NCI-H82 treated with DMSO at 0.1 percent for 48 hours (cell line): Measurements from ENCODE around the gene USP24.

Experiments used
- DNase-seq: peaks from one replicate; lab custom pipeline; 2025; ENCODE audit not compliant: unreplicated experiment; lab: John Stamatoyannopoulos, UW

Gene USP24

GRCh38 chr1:55070293-55071164 is 144.6 kb downstream of the USP24 start:
- DNase-seq, result no peak

DNA sequence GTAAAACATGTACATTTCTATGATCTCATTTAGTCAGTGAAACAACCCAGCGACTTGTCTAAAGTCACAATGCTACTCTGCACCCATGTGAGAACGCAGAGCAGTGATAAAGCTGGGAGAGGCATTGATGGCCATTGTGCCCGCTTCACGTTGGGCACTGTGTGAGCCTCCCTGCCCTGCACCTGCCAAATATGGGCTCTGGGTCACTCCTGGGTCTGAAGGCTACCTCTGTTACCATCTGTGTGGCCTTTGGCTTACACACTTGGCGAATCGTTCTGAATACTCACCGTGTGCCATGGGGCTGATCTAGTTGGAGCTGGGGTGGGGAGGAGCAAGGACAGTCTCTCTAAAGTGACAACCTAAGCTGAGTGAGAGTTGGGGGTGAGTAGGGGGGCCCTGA is 145.9 kb downstream of the USP24 start:
- no peak for DNase-seq

DNA sequence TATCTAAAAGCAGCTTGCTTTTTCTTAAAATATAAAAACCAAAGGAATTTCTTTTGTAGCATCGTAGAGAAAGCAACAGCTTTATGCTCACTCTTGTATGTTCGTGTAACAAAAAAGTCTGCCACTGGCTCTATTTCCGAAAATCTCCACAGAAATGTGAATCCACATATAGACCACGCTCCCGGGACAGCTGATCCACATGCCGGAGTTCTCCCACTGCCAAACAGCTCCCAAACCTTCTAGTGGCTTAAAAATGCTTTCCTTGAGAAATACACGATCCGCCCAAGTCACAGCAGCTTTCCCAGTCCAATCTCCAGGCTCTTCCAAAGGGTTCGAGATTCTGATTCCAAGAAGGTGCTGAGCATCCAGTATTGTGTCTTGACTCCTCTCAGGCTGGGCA is 146.5 kb downstream of the USP24 start:
- no peak for DNase-seq

- no peak for DNase-seq
These were observed 147.2 kb downstream of the USP24 start for GRCh38 chr1:55067914-55068313.

DNA sequence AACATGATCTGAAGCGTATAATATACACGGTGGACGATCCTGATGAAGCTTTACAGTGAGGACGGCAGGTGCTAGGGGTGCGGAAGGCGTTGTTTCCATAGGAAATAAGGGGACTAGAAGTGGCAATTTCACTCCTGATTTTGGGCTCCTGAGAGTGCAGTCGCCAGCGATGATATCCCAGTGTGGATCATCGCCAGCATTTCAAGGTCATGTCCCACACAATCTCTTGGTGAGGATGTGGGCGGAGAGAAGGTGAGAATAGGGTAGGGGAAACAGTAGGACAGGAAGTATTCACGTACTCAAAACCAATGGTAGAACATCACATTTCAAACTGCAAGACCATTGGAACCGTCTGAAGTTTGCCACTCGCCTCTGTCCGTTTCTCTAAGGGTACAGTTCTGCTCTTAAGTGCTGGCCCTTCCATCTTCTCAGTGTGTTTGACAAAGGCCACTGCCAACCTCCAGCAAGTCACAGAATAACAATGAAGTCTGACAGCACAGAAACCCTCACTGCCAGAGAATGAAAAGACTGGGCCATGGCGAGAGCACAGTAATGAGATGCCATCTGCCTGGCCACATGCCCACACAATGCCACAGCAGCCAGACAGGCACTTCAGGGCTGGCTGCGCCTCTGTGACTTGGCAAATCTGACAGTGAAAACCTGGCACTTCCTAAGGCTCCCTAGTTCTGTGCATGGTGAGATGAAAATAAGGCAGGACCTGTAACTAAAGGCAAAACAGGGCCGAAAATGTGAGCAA is 148.0 kb downstream of the USP24 start:
- DNase-seq, result no peak

DNA sequence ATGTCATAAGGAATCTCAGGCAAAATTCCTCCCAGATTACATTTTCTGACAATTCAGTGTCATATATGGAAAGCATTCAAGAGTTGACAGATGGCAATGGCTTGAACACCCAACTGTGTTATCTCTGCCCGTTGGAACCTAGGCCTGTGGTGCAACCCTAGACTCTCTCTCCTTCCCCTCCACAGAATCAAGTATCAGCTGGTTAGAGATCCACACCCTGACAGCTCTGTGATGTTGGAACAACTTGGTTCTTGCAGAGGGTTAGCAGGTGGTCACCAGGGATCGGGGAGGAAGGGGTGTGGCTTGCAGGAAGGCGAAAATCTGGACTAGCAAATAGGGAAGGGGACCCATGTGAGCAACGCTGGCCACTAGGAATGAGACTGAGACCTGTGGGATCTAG is 149.5 kb downstream of the USP24 start:
- DNase-seq, result no peak

- DNase-seq, result no peak
These were observed 150.3 kb downstream of the USP24 start for GRCh38 chr1:55064861-55065263.

GRCh38 chr1:55064071-55064581 is 151.0 kb downstream of the USP24 start:
- no peak for DNase-seq

DNA sequence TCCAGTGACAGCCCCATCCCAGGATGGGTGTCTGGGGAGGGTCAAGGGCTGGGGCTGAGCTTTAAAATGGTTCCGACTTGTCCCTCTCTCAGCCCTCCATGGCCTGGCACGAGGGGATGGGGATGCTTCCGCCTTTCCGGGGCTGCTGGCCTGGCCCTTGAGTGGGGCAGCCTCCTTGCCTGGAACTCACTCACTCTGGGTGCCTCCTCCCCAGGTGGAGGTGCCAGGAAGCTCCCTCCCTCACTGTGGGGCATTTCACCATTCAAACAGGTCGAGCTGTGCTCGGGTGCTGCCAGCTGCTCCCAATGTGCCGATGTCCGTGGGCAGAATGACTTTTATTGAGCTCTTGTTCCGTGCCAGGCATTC is 151.6 kb downstream of the USP24 start:
- no peak for DNase-seq

DNA sequence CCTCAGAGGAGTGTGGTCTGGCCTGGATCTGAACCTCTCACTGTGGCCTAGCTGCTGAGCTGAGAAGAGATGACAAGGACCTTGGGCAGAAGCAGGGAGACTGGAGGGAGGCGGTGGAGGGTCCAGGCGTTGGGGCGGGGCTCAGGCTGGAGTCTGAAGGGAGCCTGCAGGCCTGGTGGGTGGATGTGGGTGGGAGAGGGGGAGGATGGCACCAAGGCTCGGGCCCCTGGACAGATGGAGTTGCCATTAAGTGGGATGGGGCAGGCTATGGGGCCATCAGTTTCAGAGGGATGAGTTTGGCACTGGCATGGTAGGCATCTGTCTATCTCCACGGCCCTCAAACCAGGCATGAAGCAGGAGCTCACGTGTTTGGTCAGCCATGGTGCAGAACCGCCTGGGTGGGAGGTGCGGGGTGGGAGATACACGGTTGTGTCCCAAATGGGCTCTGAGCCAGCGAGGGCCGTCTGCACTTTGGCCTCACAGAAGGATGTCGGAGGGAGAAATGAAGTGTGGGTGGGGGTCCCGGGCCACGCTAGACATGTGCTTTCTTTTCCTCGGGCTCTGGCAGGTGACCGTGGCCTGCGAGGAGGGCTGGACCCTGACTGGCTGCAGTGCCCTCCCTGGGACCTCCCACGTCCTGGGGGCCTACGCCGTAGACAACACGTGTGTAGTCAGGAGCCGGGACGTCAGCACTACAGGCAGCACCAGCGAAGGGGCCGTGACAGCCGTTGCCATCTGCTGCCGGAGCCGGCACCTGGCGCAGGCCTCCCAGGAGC is 152.2 kb downstream of the USP24 start:
- DNase-seq, result no peak

- DNase-seq, result no peak
These were observed 153.3 kb downstream of the USP24 start for GRCh38 chr1:55061706-55062321.

DNA sequence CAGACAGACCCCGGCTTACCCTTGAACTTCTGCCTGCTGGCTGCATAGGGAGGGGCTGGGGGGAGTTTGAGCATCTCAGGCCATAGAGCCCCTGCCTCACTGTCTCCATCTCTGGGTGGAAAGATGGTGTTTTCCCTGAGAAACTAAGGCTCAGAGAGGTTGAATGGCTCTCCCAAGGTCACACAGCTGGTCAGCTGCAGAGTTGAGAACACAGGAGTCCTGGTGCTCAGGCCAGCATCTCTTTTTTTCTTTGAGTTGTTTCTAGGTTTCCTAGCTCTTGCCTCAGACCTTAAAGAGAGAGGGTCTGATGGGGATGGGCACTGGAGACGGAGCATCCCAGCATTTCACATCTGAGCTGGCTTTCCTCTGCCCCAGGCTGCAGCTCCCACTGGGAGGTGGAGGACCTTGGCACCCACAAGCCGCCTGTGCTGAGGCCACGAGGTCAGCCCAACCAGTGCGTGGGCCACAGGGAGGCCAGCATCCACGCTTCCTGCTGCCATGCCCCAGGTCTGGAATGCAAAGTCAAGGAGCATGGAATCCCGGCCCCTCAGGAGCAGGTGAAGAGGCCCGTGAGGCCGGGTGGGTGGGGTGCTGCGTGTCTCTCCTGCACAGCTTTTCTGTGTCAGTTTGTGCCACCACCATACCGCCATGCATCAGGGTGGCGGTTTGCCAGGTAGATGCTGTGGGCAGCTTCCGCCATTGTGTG is 154.0 kb downstream of the USP24 start:
- no peak for DNase-seq

- no peak for DNase-seq
These were observed 154.8 kb downstream of the USP24 start for GRCh38 chr1:55060133-55060999.

- DNase-seq, result no peak
These were observed 155.6 kb downstream of the USP24 start for GRCh38 chr1:55059302-55060132.

GRCh38 chr1:55057956-55058298 is 157.2 kb downstream of the USP24 start:
- no peak for DNase-seq

DNA sequence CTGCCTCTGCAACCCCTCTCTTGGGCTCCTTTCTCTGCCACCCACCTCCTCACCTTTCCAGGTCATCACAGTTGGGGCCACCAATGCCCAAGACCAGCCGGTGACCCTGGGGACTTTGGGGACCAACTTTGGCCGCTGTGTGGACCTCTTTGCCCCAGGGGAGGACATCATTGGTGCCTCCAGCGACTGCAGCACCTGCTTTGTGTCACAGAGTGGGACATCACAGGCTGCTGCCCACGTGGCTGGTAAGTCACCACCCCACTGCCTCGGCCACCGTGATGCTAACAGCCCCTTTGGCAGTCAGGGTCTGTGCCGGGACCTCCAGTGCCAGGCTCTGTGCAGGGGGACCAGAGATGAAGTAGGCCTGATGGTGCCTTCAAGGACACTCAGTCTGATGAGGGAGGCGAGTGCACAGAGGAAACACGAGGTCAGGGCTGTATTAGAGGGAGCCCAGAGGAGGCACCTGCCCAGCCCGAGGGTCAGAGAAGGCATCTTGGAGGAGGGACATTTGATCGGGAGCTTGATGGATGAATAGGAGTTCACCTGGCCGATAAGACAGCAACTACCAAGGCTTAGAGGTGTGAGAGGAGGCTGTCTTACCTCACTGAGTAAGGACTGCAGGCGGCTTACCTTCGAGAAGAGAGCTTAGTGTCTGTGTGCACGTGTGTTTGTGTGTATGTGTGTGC is 157.8 kb downstream of the USP24 start:
- DNase-seq, result no peak

DNA sequence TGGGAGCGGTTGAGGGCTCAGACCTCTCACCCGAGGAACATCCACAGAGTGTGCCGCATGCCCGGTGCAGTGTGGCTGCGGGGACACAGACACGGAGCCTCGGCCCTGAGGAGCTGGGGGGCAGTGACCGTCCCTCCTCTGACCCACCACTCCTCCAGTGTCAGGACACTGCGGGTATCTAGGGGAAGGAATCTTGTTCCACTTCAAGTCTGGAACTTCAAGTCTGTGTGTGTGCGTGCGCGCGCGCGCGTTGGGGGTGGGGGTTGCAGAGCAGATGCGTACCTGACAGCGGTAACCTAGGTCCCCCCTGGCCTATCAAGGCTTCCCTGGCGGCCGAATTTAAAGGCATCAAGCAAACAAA is 158.6 kb downstream of the USP24 start:
- no peak for DNase-seq

GRCh38 chr1:55055951-55056631 is 159.1 kb downstream of the USP24 start:
- DNase-seq, result no peak
